Activated naive CD4-positive, alpha-beta T cell treated with anti-CD3 and anti-CD28 coated beads for 36 hours (primary cell): Measurements from ENCODE around the gene RNF167. TPM values are rescaled to one million over a fixed set of nuclear protein-coding genes. Genes with fewer than 3 reads are reported as not detected.
A peak's percentile ranks its signal among the peaks of the same experiment; 100 is the strongest.

Source experiments
- CTCF ChIA-PET: fragments of 350-600 bp; sonication (Branson Sonifier 250); formaldehyde crosslinking; loops from one replicate; lab custom pipeline; 2021; ENCODE audit warnings: antibody characterized with exemption; lab: Charles Lee
- DNase-seq: peaks from one replicate; pipeline ENCODE4 v3.0.0-alpha.2; 2020
- H3K27ac Mint-ChIP-seq: one replicate; pipeline ENCODE4 v1.8.0; 2021; ENCODE audit warnings: mild to moderate bottlenecking, mixed read lengths
- H3K27me3 Mint-ChIP-seq: one replicate; pipeline ENCODE4 v1.8.0; 2021; ENCODE audit warnings: low read depth, mixed read lengths
- H3K36me3 Mint-ChIP-seq: one replicate; pipeline ENCODE4 v1.8.0; 2021; ENCODE audit warnings: low read depth, mixed read lengths
- H3K4me1 Mint-ChIP-seq: one replicate; pipeline ENCODE4 v1.8.0; 2021; ENCODE audit warnings: low read depth, mixed read lengths
- H3K4me3 Mint-ChIP-seq: one replicate; pipeline ENCODE4 v1.8.0; 2021; ENCODE audit warnings: mild to moderate bottlenecking, moderate library complexity, mixed read lengths
- H3K9me3 Mint-ChIP-seq: one replicate; pipeline ENCODE4 v1.8.0; 2021; ENCODE audit warnings: mixed read lengths
- intact Hi-C: fragments of 100-400 bp; cut with micrococcal nuclease; formaldehyde crosslinking; loops from one replicate; pipeline ENCODE4 v1.15.1; 2023
- microRNA-seq: library from miRNA; unstranded; fragments of <30 nt; microRNA quantifications from one replicate; pipeline ENCODE4 v1.2.0, GENCODE V29; 2022; ENCODE audit warnings: borderline microRNAs expressed, borderline replicate concordance
- total RNA-seq, 2 experiments: library from RNA; stranded (reverse); gene quantifications; one replicate each; pipeline ENCODE4 v1.2.3, GENCODE V29; 2021

The RNF167 gene
- total RNA-seq, 2 experiments from 2014 or later, result 133 to 140 TPM

DNA sequence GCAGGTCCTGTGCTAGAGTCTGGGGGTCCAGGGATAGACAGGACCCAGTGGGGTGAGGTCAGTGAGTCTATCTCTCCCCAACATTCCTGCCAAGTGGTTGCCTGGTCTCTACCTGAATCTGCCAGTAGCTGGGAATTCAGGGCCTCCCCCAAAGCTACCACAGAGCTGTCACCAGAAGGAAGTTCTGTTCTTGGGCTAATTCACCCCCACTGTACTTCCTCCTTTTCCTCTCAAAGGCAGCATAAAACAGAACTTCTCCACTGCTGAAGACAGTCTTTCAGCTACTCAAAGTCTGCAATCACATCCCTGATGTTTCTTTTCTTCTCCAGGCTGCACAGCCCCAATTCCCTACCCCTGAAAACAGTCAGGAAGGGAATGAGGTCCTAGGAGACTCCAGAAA is 38.7 kb downstream of the RNF167 start:
- Mint-ChIP-seq H3K27me3 (no peaks in the 10 kb centered on the region), H3K4me3 (no peak overlapping the region), H3K27ac (no peak overlapping the region), H3K4me1 (peaks cover 19% of the 10 kb centered on the region), H3K36me3 (peaks cover 28% of the 10 kb centered on the region), H3K9me3 (no peaks in the 10 kb centered on the region)
- CTCF ChIA-PET, result interaction anchor here (3.5 kb wide), 1 partner anchor 84 kb away, joined by 27 read pairs; no protein-coding TSS in a partner anchor
- intact Hi-C loops, result no loop called here
- DNase-seq, result no peak

- no peaks in the 10 kb centered on the region for H3K9me3 Mint-ChIP-seq
- peak overlapping the region; percentile 67 for H3K27ac Mint-ChIP-seq
- intact Hi-C loops, result loop anchor here (1.0 to 5.0 kb wide), 2 partner anchors 37 to 82 kb away; no protein-coding TSS in a partner anchor
- H3K27me3 Mint-ChIP-seq, result no peaks in the 10 kb centered on the region
- H3K4me1 Mint-ChIP-seq, result peaks cover 23% of the 10 kb centered on the region
- peak; percentile 62 for DNase-seq
- CTCF ChIA-PET, result interaction anchor here (0.7 to 3.5 kb wide), 9 partner anchors 9 to 916 kb away, joined by 3 to 27 read pairs (median 5); partner anchors contain the start of gene SPAG7
- H3K4me3 Mint-ChIP-seq, result no peak overlapping the region
- H3K36me3 Mint-ChIP-seq, result peaks cover 27% of the 10 kb centered on the region
Observed at GRCh38 chr17:4980644-4981216, 40.7 kb downstream of the RNF167 start.

- intact Hi-C loops, result loop anchor here (5.0 kb wide), 1 partner anchor 35 kb away; no protein-coding TSS in a partner anchor
- Mint-ChIP-seq H3K27ac (no peak overlapping the region), H3K36me3 (peaks cover 24% of the 10 kb centered on the region), H3K4me3 (no peak overlapping the region), H3K27me3 (no peaks in the 10 kb centered on the region), H3K4me1 (peaks cover 33% of the 10 kb centered on the region), H3K9me3 (no peaks in the 10 kb centered on the region)
- DNase-seq, result no peak
- CTCF ChIA-PET, result interaction anchor here (1.4 kb wide), 1 partner anchor 79 kb away, joined by 4 read pairs; no protein-coding TSS in a partner anchor
Observed at GRCh38 chr17:4982305-4982704, 42.2 kb downstream of the RNF167 start.

DNA sequence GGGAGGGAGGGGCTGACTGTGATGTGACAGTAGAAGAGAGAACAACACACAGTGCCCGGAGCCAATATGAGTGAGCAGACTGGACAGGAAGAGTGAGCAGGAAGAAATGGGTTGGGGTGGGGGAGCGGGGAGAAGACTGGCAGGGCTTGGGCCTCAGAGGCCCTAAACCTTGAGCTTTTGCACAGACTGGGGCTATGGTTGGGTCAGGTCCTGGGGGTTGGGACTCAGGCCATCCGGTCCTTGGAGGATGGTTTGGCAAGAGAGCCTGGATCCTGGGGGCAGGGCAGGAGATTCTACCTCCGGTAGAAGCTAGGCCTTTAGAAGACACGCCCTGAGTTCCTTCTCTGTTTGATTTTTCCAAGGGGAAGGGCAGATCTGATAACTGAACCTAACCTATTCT is 46.3 kb downstream of the RNF167 start:
- peak overlapping the region; percentile 88 for H3K4me3 Mint-ChIP-seq
- H3K9me3 Mint-ChIP-seq, result no peaks in the 10 kb centered on the region
- intact Hi-C loops, result no loop called here
- peaks cover 8% of the 10 kb centered on the region for H3K36me3 Mint-ChIP-seq
- H3K4me1 Mint-ChIP-seq, result peaks cover 30% of the 10 kb centered on the region
- DNase-seq, result no peak
- H3K27me3 Mint-ChIP-seq, result no peaks in the 10 kb centered on the region
- CTCF ChIA-PET, result interaction anchor here (1.3 to 1.8 kb wide), 6 partner anchors 11 to 81 kb away, joined by 3 to 7 read pairs (median 5); partner anchors contain the start of genes INCA1 and KIF1C
- peak overlapping the region; percentile 86 for H3K27ac Mint-ChIP-seq

- Mint-ChIP-seq H3K9me3 (no peaks in the 10 kb centered on the region), H3K27ac (peak within 1 kb of the TSS; percentile 92), H3K27me3 (no peaks in the 10 kb centered on the region), H3K4me3 (peak within 1 kb of the TSS; percentile 88), H3K4me1 (peaks cover 29% of the 10 kb centered on the region), H3K36me3 (peaks cover 6% of the 10 kb centered on the region)
- intact Hi-C loops, result loop anchor here (1.0 kb wide), 2 partner anchors 20 to 47 kb away; partner anchors contain the start of genes RNF167, SLC25A11 and SPAG7
- CTCF ChIA-PET, result interaction anchor here (0.6 to 1.8 kb wide), 8 partner anchors 10 to 251 kb away, joined by 3 to 7 read pairs (median 4); partner anchors contain the start of genes INCA1, KIF1C and SPAG7
- peak; percentile 87 for DNase-seq
Observed at GRCh38 chr17:4986951-4987766, 47.1 kb downstream of the RNF167 start, which contains the start of gene CAMTA2. Gene CAMTA2, minus strand, starts transcription at chr17:4987675. Its CDS starts 1,453 bp downstream, at chr17:4986222.

DNA sequence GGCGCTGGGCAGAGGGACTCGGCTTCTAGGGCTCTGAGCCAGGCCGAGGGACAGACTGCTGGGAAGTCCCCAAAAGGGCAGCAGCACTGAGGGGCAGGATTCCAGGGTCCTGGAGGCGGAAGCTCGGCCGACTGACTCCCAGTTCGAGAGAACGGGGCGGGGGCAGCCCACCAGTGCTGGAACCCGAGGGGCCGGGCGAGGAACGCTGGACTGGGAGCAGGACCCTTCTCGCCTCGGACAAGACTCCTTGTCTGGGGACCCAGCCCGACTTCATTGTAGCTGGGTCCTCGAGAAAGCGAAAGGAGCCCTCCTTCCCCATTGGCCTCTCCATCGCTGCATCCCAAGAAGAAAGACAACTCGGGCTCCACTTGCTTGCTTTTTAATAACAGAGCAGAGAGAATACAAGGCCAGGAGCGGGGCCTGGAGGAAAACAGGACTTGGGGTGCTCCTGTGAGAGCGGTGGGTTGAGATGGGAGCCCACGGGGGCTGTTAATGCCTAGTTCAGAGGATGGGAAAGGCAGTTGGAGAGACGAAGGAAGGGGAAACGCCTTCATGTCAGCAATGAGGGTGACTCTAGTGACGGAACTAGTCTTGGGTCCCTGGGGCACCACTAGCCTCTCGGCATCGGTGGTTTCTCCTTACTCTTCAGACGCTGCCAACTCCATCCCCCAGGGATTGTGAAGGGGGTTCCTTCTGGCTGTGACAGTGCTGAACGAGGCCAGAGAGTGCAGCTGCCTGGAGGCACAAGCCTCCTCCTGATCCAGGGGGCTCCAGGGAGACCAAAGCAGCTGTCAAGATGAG is 47.9 kb downstream of the RNF167 start:
- Mint-ChIP-seq H3K4me3 (peak overlapping the region; percentile 88), H3K4me1 (peaks cover 29% of the 10 kb centered on the region), H3K27me3 (no peaks in the 10 kb centered on the region), H3K27ac (peak overlapping the region; percentile 92), H3K9me3 (no peaks in the 10 kb centered on the region), H3K36me3 (peaks cover 3% of the 10 kb centered on the region)
- no peak for DNase-seq
- intact Hi-C loops, result loop anchor here (1.0 kb wide), 4 partner anchors 21 to 79 kb away; partner anchors contain the start of genes RNF167, SLC25A11 and SPAG7
- CTCF ChIA-PET, result interaction anchor here (0.6 to 2.0 kb wide), 7 partner anchors 10 to 250 kb away, joined by 3 to 6 read pairs (median 4); partner anchors contain the start of genes CHRNE, INCA1, KIF1C and SPAG7

GRCh38 chr17:4994081-4994595 is 54.1 kb downstream of the RNF167 start:
- intact Hi-C loops, result no loop called here
- Mint-ChIP-seq H3K4me1 (peaks cover 20% of the 10 kb centered on the region), H3K4me3 (no peak overlapping the region), H3K9me3 (no peaks in the 10 kb centered on the region), H3K27ac (no peak overlapping the region), H3K27me3 (no peaks in the 10 kb centered on the region), H3K36me3 (no peaks in the 10 kb centered on the region)
- no peak for DNase-seq
- CTCF ChIA-PET, result interaction anchor here (0.7 kb wide), 1 partner anchor 12 kb away, joined by 3 read pairs; no protein-coding TSS in a partner anchor

Small RNA genes within 50 kb of the gene (microRNA-seq; reads per million reads assigned to microRNA genes)
- gene MIR6864 (not detected), gene MIR6865 (not detected)

Other genes with a start within 250 kb of the RNF167 start
- gene PELP1, start 236.1 kb upstream of the RNF167 start, total RNA-seq, result 10 to 100 TPM; 79.0 to 91.2 TPM
- 100 to 1,000 TPM; 169 to 174 TPM for gene ARRB2, start 229.6 kb upstream of the RNF167 start, total RNA-seq
- 10 to 100 TPM; 15.9 to 17.1 TPM for gene MED11, start 208.8 kb upstream of the RNF167 start, total RNA-seq
- gene ZMYND15, start 200.4 kb upstream of the RNF167 start, total RNA-seq, result under 1 TPM in 1 of 2 experiments, not detected in 1; 0.17 TPM
- 1 to 10 TPM; 2.0 to 2.3 TPM for gene CXCL16, start 200.3 kb upstream of the RNF167 start, total RNA-seq
- gene TM4SF5, start 168.4 kb upstream of the RNF167 start, total RNA-seq, result not detected
- gene VMO1, start 153.9 kb upstream of the RNF167 start, total RNA-seq, result under 1 TPM in 1 of 2 experiments, not detected in 1; 0.60 TPM
- gene GLTPD2, start 151.3 kb upstream of the RNF167 start, total RNA-seq, result not detected
- gene PSMB6, start 144.1 kb upstream of the RNF167 start, total RNA-seq, result 100 to 1,000 TPM; 171 to 186 TPM
- 10 to 100 TPM; 17.4 to 17.6 TPM for gene PLD2, start 133.1 kb upstream of the RNF167 start, total RNA-seq
- gene MINK1, start 106.9 kb upstream of the RNF167 start, total RNA-seq, result 10 to 100 TPM; 49.1 to 50.4 TPM
- 1 to 10 TPM; 1.9 TPM for gene C17orf107, start 40.7 kb upstream of the RNF167 start, total RNA-seq
- under 1 TPM; 0.22 to 0.38 TPM for gene CHRNE, start 37.2 kb upstream of the RNF167 start, total RNA-seq
- not detected for gene GP1BA, start 8.0 kb upstream of the RNF167 start, total RNA-seq
- gene SLC25A11, start 222 bp upstream of the RNF167 start, total RNA-seq, result 10 to 100 TPM; 63.8 to 65.2 TPM
- 1,000 to 10,000 TPM; 1,812 to 1,876 TPM for gene PFN1, start 8.3 kb downstream of the RNF167 start, total RNA-seq
- 10 to 100 TPM; 26.7 to 28.9 TPM for gene ENO3, start 10.9 kb downstream of the RNF167 start, total RNA-seq
- gene SPAG7, start 27.5 kb downstream of the RNF167 start, total RNA-seq, result 10 to 100 TPM; 68.6 to 70.2 TPM
- 10 to 100 TPM; 79.1 to 79.5 TPM for gene CAMTA2, start 47.4 kb downstream of the RNF167 start, total RNA-seq
- under 1 TPM; 0.21 to 0.54 TPM for gene INCA1, start 57.3 kb downstream of the RNF167 start, total RNA-seq
- gene KIF1C, start 57.7 kb downstream of the RNF167 start, total RNA-seq, result 10 to 100 TPM; 30.5 to 31.1 TPM
- under 1 TPM; 0.12 to 0.19 TPM for gene SLC52A1, start 95.2 kb downstream of the RNF167 start, total RNA-seq
- under 1 TPM; 0.62 to 0.83 TPM for gene ZFP3, start 138.2 kb downstream of the RNF167 start, total RNA-seq
- 1 to 10 TPM; 9.1 to 9.5 TPM for gene ZNF232, start 171.6 kb downstream of the RNF167 start, total RNA-seq
- under 1 TPM in 1 of 2 experiments, not detected in 1; 0.05 TPM for gene USP6, start 175.8 kb downstream of the RNF167 start, total RNA-seq